Suprapubic skin (tissue), 4 donors: ENCODE results near the gene FILIP1L. TPM values are rescaled to one million over a fixed set of nuclear protein-coding genes. Genes with fewer than 3 reads are reported as not detected.

Source experiments
- DNase-seq, 2 donors: peaks; one replicate each; pipeline ENCODE4 v3.0.0-alpha.2; 2019; ENCODE audit warnings: low spot score in 2 of 2
- H3K27ac ChIP-seq: fragments of 200-600 bp; sonication (generic); one replicate; pipeline ENCODE4 v1.5.1; 2019
- H3K27me3 ChIP-seq: fragments of 200-600 bp; sonication (generic); one replicate; pipeline ENCODE4 v1.5.1; 2019
- H3K36me3 ChIP-seq: fragments of 200-600 bp; sonication (generic); one replicate; pipeline ENCODE4 v1.5.1; 2019
- H3K4me1 ChIP-seq: fragments of 200-600 bp; sonication (generic); one replicate; pipeline ENCODE4 v1.5.1; 2019
- H3K4me3 ChIP-seq: fragments of 200-600 bp; sonication (generic); one replicate; pipeline ENCODE4 v1.5.1; 2019; ENCODE audit warnings: mild to moderate bottlenecking
- H3K9me3 ChIP-seq: fragments of 200-600 bp; sonication (generic); one replicate; pipeline ENCODE4 v1.5.1; 2019
- CTCF ChIP-seq, 2 donors: fragments of 200-600 bp in 1 of 2; fragments of 450-650 bp in 1 of 2; sonication (generic) in 1 of 2; IDR thresholded peaks; one replicate each; pipeline ENCODE4 v1.5.1; 2016 to 2019; ENCODE audit warnings: antibody characterized with exemption in 2 of 2, mild to moderate bottlenecking in 1 of 2, moderate library complexity in 1 of 2
- EP300 ChIP-seq: sonication (generic); formaldehyde crosslinking; IDR thresholded peaks from one replicate; pipeline ENCODE4 v1.6.1; 2017; ENCODE audit warnings: antibody characterized with exemption
- POLR2A ChIP-seq, 2 donors: fragments of 450-650 bp; IDR thresholded peaks; one replicate each; pipeline ENCODE4 v1.6.1; 2017; ENCODE audit warnings: antibody characterized with exemption in 2 of 2, mild to moderate bottlenecking in 2 of 2, moderate library complexity in 2 of 2
- POLR2AphosphoS5 ChIP-seq, 3 donors: sonication (generic); formaldehyde crosslinking; IDR thresholded peaks; one replicate each; pipeline ENCODE4 v1.6.1; 2017; ENCODE audit warnings: antibody characterized with exemption in 3 of 3
- WGBS: methylation state at CpG from one replicate; pipeline ENCODE4 v1.1.5; 2018; 5-methylcytosine and 5-hydroxymethylcytosine counted together
- total RNA-seq, 4 donors: library from RNA; depleted of rRNA; stranded (reverse); fragments of >200 nt; gene quantifications; one replicate each; pipeline ENCODE4 v1.1.0, GENCODE V29; 2016

The FILIP1L gene
- total RNA-seq, 4 donors from 2014 or later: 14.0 to 19.9 (median 15.9) TPM

- Histone ChIP-seq H3K4me1 (peaks cover 13% of the 10 kb centered on the region), H3K4me3 (no peak overlapping the region), H3K9me3 (no peaks in the 10 kb centered on the region), H3K27me3 (no peaks in the 10 kb centered on the region), H3K36me3 (peaks cover 10% of the 10 kb centered on the region), H3K27ac (no peak overlapping the region)
- TF ChIP-seq CTCF (IDR thresholded peaks at IDR 0.05): no peak
- TF ChIP-seq POLR2A (IDR thresholded peaks at IDR 0.05): no peak
- no peak for TF ChIP-seq EP300
- TF ChIP-seq POLR2AphosphoS5 (IDR thresholded peaks at IDR 0.05): no peak
- no peak for DNase-seq
- WGBS: 60% methylated on average over 2 of the region's 2 CpGs
Measured at GRCh38 chr3:99858469-99858868, 255.8 kb downstream of the FILIP1L start.

- Histone ChIP-seq H3K36me3 (no peaks in the 10 kb centered on the region), H3K27me3 (no peaks in the 10 kb centered on the region), H3K4me3 (no peak overlapping the region), H3K9me3 (no peaks in the 10 kb centered on the region), H3K4me1 (peaks cover 13% of the 10 kb centered on the region), H3K27ac (no peak overlapping the region)
- no peak for DNase-seq
- TF ChIP-seq POLR2AphosphoS5 (IDR thresholded peaks at IDR 0.05) (no peak), CTCF (IDR thresholded peaks at IDR 0.05) (no peak), POLR2A (IDR thresholded peaks at IDR 0.05) (no peak), EP300 (no peak)
- 74% methylated on average over 1 of the region's 1 CpG for WGBS
Measured at GRCh38 chr3:99857278-99857677, 257.0 kb downstream of the FILIP1L start.

GRCh38 chr3:99856437-99857220 lies 257.7 kb downstream of the FILIP1L start:
- no peaks in the 10 kb centered on the region for H3K27me3 ChIP-seq
- no peak for TF ChIP-seq POLR2A (IDR thresholded peaks at IDR 0.05)
- TF ChIP-seq POLR2AphosphoS5 (IDR thresholded peaks at IDR 0.05): no peak
- TF ChIP-seq EP300: no peak
- TF ChIP-seq CTCF (IDR thresholded peaks at IDR 0.05): no peak
- WGBS: 75% methylated on average over 3 of the region's 3 CpGs
- H3K36me3 ChIP-seq: no peaks in the 10 kb centered on the region
- no peak overlapping the region for H3K27ac ChIP-seq
- H3K9me3 ChIP-seq: no peaks in the 10 kb centered on the region
- DNase-seq: no peak
- H3K4me1 ChIP-seq: peaks cover 13% of the 10 kb centered on the region
- no peak overlapping the region for H3K4me3 ChIP-seq

- no peak overlapping the region for H3K27ac ChIP-seq
Measured at GRCh38 chr3:99855900-99856299, 258.4 kb downstream of the FILIP1L start.

More at GRCh38 chr3:99855900-99856299, 258.4 kb downstream of the FILIP1L start:
- no peak for DNase-seq
- Histone ChIP-seq H3K4me3 (no peak overlapping the region), H3K9me3 (no peaks in the 10 kb centered on the region), H3K27me3 (no peaks in the 10 kb centered on the region), H3K36me3 (no peaks in the 10 kb centered on the region), H3K4me1 (peaks cover 13% of the 10 kb centered on the region)
- no peak for TF ChIP-seq EP300
- TF ChIP-seq POLR2AphosphoS5 (IDR thresholded peaks at IDR 0.05): no peak
- no peak for TF ChIP-seq POLR2A (IDR thresholded peaks at IDR 0.05)
- TF ChIP-seq CTCF (IDR thresholded peaks at IDR 0.05): no peak
- WGBS: 87% methylated on average over 1 of the region's 1 CpG
